HCT116 (cell line): ENCODE measurements around the gene ZNF462.

Experiments
- CTCF ChIP-seq, 3 experiments: fragments of 200-600 bp in 1 of 3; sonication (generic) in 1 of 3; IDR thresholded peaks in 2 of 3; conservative IDR thresholded peaks in 1 of 3; 2 replicates each; pipeline ENCODE4 v1.5.1; 2012 to 2017; ENCODE audit warnings: low read depth in 2 of 3, low read length in 2 of 3, antibody characterized with exemption in 1 of 3, borderline replicate concordance in 1 of 3, control low read depth in 1 of 3, mild to moderate bottlenecking in 1 of 3, mixed read lengths in 1 of 3, mixed run types in 1 of 3, moderate library complexity in 1 of 3; ENCODE audit not compliant: insufficient read depth in 1 of 3
- EZH2phosphoT487 ChIP-seq: fragments of 200-600 bp; IDR thresholded peaks from 2 replicates; pipeline ENCODE4 v1.6.1; 2018; ENCODE audit warnings: antibody characterized with exemption, borderline replicate concordance
- FOSL1 ChIP-seq: IDR thresholded peaks from 2 replicates; pipeline ENCODE4 v1.6.1; 2012; ENCODE audit warnings: low read depth
- RAD21 ChIP-seq: IDR thresholded peaks from 2 replicates; pipeline ENCODE4 v1.6.1; 2012; ENCODE audit warnings: low read depth, mild to moderate bottlenecking
- SIN3A ChIP-seq: IDR thresholded peaks from 2 replicates; pipeline ENCODE4 v1.6.1; 2012; ENCODE audit warnings: low read depth
- ZNF274 ChIP-seq: fragments of 200-500 bp; sonication (Bioruptor generic); IDR thresholded peaks from 2 replicates; pipeline ENCODE4 v1.6.1; 2014; ENCODE audit warnings: mild to moderate bottlenecking, low read depth, low read length, inconsistent platforms

- TF ChIP-seq CTCF (IDR thresholded peaks at IDR 0.05 in 2 of 3, conservative IDR thresholded peaks at IDR 0.05 in 1 of 3; ENCODE audit: borderline replicate concordance in 1 of 3, insufficient read depth in 1 of 3, low read depth in 2 of 3, low read length in 2 of 3), result no peak
- no peak for TF ChIP-seq RAD21
- no peak for TF ChIP-seq FOSL1
- no peak for TF ChIP-seq ZNF274
- no peak for TF ChIP-seq SIN3A
- no peak for TF ChIP-seq EZH2phosphoT487
These were observed 23.4 kb downstream of the ZNF462 start for GRCh38 chr9:106886111-106887046.
